SK-N-SH (cell line): ENCODE data around the gene RBM20. TPM values are rescaled to one million over a fixed set of nuclear protein-coding genes. Genes with fewer than 3 reads are reported as not detected.

Experiments
- CTCF ChIA-PET: fragments of 300-600, 350-600 bp; formaldehyde crosslinking; extraction: SDS; loops from one replicate; lab custom pipeline; 2021; lab: Yijun Ruan, JAX
- POLR2A ChIA-PET: fragments of 350-600 bp; sonication (Branson Sonifier 250); formaldehyde crosslinking; extraction: SDS; loops from one replicate; lab custom pipeline; 2020; ENCODE audit warnings: antibody characterized with exemption, inconsistent platforms; lab: Yijun Ruan, JAX
- DNase-seq: peaks from one replicate; pipeline ENCODE4 v3.0.0; 2012
- H2AFZ ChIP-seq: fragments of 200-600 bp; sonication (generic); 2 replicates; pipeline ENCODE4 v1.8.1; 2016; ENCODE audit warnings: antibody characterized with exemption, mild to moderate bottlenecking, low read depth
- H3F3A ChIP-seq: fragments of 200-600 bp; sonication (generic); replicated peaks from 2 replicates; pipeline ENCODE3; 2016; ENCODE audit warnings: antibody characterized with exemption, mild to moderate bottlenecking; ENCODE audit not compliant: insufficient read depth
- H3K27ac ChIP-seq, 2 experiments: fragments of 200-500 bp in 1 of 2; fragments of 200-600 bp in 1 of 2; sonication (Bioruptor generic) in 1 of 2; sonication (generic), shearing (Covaris generic) in 1 of 2; 2 replicates each; pipeline versions ENCODE4 v1.5.1 to v1.6.1; 2014 to 2016; ENCODE audit warnings: low read depth in 2 of 2, inconsistent platforms in 1 of 2, low read length in 1 of 2, mild to moderate bottlenecking in 1 of 2, mixed read lengths in 1 of 2
- H3K27me3 ChIP-seq: fragments of 200-600 bp; sonication (generic), shearing (Covaris generic); 2 replicates; pipeline ENCODE4 v1.6.1; 2016; ENCODE audit warnings: mixed run types; ENCODE audit not compliant: insufficient read depth
- H3K36me3 ChIP-seq, 2 experiments: fragments of 200-500 bp in 1 of 2; fragments of 200-600 bp in 1 of 2; sonication (Bioruptor generic) in 1 of 2; sonication (generic) in 1 of 2; replicated peaks in 1 of 2; 2 replicates each; pipeline versions ENCODE3 to v1.5.1; 2014 to 2016; ENCODE audit warnings: low read length in 1 of 2, mild to moderate bottlenecking in 1 of 2; ENCODE audit not compliant: insufficient read depth in 2 of 2, control insufficient read depth in 1 of 2
- H3K4me1 ChIP-seq, 2 experiments: fragments of 200-500 bp in 1 of 2; fragments of 200-600 bp in 1 of 2; sonication (Bioruptor generic) in 1 of 2; sonication (generic), shearing (Covaris generic) in 1 of 2; 2 replicates each; pipeline versions ENCODE4 v1.5.1 to v1.6.1; 2014 to 2016; ENCODE audit warnings: low read depth in 1 of 2, low read length in 1 of 2, mixed run types in 1 of 2; ENCODE audit not compliant: insufficient read depth in 2 of 2, control insufficient read depth in 1 of 2
- H3K4me2 ChIP-seq: fragments of 200-600 bp; sonication (generic), shearing (Covaris generic); 2 replicates; pipeline ENCODE4 v1.6.1; 2017; ENCODE audit warnings: mixed run types
- H3K4me3 ChIP-seq, 2 experiments: fragments of 200-500 bp in 1 of 2; fragments of 200-600 bp in 1 of 2; sonication (Bioruptor generic) in 1 of 2; sonication (generic), shearing (Covaris generic) in 1 of 2; 2 replicates each; pipeline versions ENCODE4 v1.5.1 to v1.8.1; 2014 to 2016; ENCODE audit warnings: low read depth in 2 of 2, inconsistent platforms in 1 of 2, low read length in 1 of 2, mild to moderate bottlenecking in 1 of 2, mixed read lengths in 1 of 2, moderate library complexity in 1 of 2
- H3K79me2 ChIP-seq: fragments of 200-600 bp; sonication (generic); 2 replicates; pipeline ENCODE4 v1.8.1; 2017; ENCODE audit warnings: mild to moderate bottlenecking; ENCODE audit not compliant: insufficient read depth
- H3K9ac ChIP-seq: fragments of 200-600 bp; sonication (generic); 2 replicates; pipeline ENCODE4 v1.6.1; 2017; ENCODE audit warnings: mixed run types
- H3K9me2 ChIP-seq: fragments of 200-600 bp; sonication (generic); 2 replicates; pipeline ENCODE4 v1.6.1; 2017; ENCODE audit warnings: mixed run types
- H3K9me3 ChIP-seq: fragments of 200-600 bp; sonication (generic); 2 replicates; pipeline ENCODE4 v1.6.1; 2017; ENCODE audit warnings: mixed run types, mild to moderate bottlenecking, moderate library complexity
- H4K20me1 ChIP-seq: fragments of 200-600 bp; sonication (generic); 2 replicates; pipeline ENCODE4 v1.6.1; 2017; ENCODE audit warnings: mild to moderate bottlenecking, mixed run types; ENCODE audit not compliant: insufficient read depth
- CHD2 ChIP-seq: fragments of 150-350 bp; IDR thresholded peaks from 2 replicates; pipeline ENCODE4 v1.6.1; 2018; ENCODE audit warnings: low read length; ENCODE audit not compliant: partially characterized antibody
- ELF1 ChIP-seq: IDR thresholded peaks from 2 replicates; pipeline ENCODE4 v1.4.0; 2012
- GABPA ChIP-seq: IDR thresholded peaks from 2 replicates; pipeline ENCODE4 v1.4.0; 2012; ENCODE audit warnings: low read depth, mild to moderate bottlenecking
- GATA2 ChIP-seq: sonication (generic); formaldehyde crosslinking; IDR thresholded peaks from 2 replicates; pipeline ENCODE4 v1.5.0; 2020; ENCODE audit warnings: mild to moderate bottlenecking, missing genetic modification reagents
- MEF2A ChIP-seq: IDR thresholded peaks from 2 replicates; pipeline ENCODE4 v1.4.0; 2012; ENCODE audit warnings: low read depth, borderline replicate concordance
- MXI1 ChIP-seq: IDR thresholded peaks from 2 replicates; pipeline ENCODE4 v1.6.1; 2012; ENCODE audit warnings: mild to moderate bottlenecking, low read depth, low read length, improper control_type of control experiment
- NRF1 ChIP-seq: IDR thresholded peaks from 2 replicates; pipeline ENCODE4 v1.6.1; 2012; ENCODE audit warnings: low read depth, mild to moderate bottlenecking, low read length
- POLR2AphosphoS5 ChIP-seq: IDR thresholded peaks from 2 replicates; pipeline ENCODE4 v1.6.1; 2012; ENCODE audit warnings: low read depth, low read length
- RAD21 ChIP-seq: IDR thresholded peaks from 2 replicates; pipeline ENCODE4 v1.6.1; 2012; ENCODE audit warnings: mild to moderate bottlenecking, low read length
- RFX5 ChIP-seq: IDR thresholded peaks from 2 replicates; pipeline ENCODE4 v1.6.1; 2012; ENCODE audit warnings: mild to moderate bottlenecking, improper control_type of control experiment, low read length
- TAF1 ChIP-seq: IDR thresholded peaks from 2 replicates; pipeline ENCODE4 v1.6.1; 2012; ENCODE audit warnings: low read depth, mild to moderate bottlenecking, low read length, moderate library complexity, borderline replicate concordance
- YY1 ChIP-seq: IDR thresholded peaks from 2 replicates; pipeline ENCODE4 v1.4.0; 2012; ENCODE audit warnings: low read depth, mild to moderate bottlenecking
- WGBS: methylation state at CpG from one replicate; pipeline ENCODE4 v1.1.6; 2017; ENCODE audit warnings: low lambda C conversion rate; 5-methylcytosine and 5-hydroxymethylcytosine counted together
- polyA plus RNA-seq, 3 experiments: library from polyadenylated mRNA; depleted of rRNA; stranded (reverse); fragments of >200 nt; gene quantifications; 2 replicates each; pipeline ENCODE4 v1.2.3, GENCODE V29; 2012
- TF ChIP-seq, protein P1 (sequence below): IDR thresholded peaks from 2 replicates; pipeline ENCODE4 v1.4.0; 2012; ENCODE audit warnings: low read depth, borderline replicate concordance
- TF ChIP-seq, protein P2 (sequence below): fragments of 200-600 bp; sonication (generic); IDR thresholded peaks from 2 replicates; pipeline ENCODE4 v1.6.1; 2017; ENCODE audit warnings: antibody characterized with exemption, mild to moderate bottlenecking, moderate library complexity

Gene RBM20
- polyA plus RNA-seq, 1 of the 3 experiments (the other 2 are of a cell fraction), result 0.64 TPM

DNA sequence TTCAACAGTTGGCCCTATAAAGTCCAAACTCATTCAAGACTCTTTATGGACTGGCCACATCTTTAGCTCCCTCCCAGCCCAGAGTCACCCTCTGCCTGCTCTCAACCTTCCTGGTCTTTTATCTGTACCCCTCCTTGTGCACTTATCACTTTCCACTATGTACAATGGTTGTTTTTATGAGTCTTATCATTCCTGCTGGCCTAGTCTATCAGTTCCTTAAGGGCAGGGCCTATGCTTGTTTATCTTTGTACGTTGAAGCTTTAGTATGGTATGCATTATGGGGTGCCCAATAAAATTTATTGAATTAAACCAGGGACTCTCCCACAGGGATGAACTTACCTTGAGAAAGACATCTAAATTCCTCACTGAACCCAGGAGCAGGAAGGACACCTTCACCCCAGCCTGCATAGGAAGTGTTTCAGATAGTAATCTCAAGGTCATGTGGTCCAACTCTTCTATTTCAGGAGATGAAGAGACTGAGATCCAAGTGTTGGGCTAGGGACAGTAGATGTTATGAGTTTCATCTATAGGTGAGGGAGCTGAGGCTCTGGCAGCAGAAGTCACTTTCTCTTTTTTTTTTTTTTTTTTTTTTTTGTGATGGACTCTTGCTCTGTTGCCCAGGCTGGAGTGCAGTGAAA, 214.3 kb downstream of the RBM20 start:
- no peaks in the 10 kb centered on the region for H3F3A ChIP-seq
- ChIA-PET POLR2A (interaction anchor here (1.1 to 3.1 kb wide), 4 partner anchors 12 to 23 kb away, joined by 3 to 12 read pairs (median 4); partner anchors contain the start of gene PDCD4), CTCF (interaction anchor here (0.8 to 1.4 kb wide), 8 partner anchors 10 to 250 kb away, joined by 3 to 5 read pairs (median 3); no protein-coding TSS in a partner anchor)

DNA sequence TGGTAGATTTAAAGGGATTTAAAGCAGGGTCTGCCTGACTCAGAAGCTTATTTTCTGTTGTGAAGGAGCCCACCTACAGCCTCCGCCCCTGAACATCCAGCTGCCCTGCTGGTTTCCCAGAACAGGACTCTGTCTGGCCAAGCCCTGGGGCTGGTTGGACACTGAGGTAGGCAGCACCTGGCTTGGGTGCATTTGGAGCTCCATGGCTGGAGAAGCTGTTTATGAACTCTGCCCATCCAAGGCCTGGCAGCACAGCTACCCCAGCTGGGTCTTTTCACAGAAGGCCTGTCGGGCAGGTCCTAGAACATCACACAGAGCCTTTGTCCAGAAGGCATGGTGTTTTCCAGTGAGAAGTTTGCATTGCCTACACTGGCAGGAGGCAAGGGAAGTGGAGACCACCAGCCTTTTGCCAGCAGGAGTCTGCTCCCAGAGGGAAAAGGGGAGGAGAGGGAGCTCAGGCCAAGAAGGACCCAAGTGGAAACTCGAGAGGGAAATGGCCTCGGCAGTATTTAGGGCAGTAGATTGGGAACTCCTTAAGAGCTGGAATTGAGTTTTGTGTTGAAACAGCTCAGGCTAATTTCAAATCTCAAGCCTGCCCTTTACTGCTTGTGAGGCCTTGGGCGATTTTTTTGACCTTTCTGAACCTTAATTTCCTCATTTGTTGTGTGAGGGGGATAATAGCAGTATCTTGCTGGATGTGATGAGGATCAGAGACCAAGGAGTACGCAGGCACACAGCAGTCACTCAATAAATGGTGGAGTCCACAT, 215.3 kb downstream of the RBM20 start:
- Histone ChIP-seq H2AFZ (no peak overlapping the region), H3K27me3 (no peaks in the 10 kb centered on the region), H3K9me3 (no peaks in the 10 kb centered on the region), H3K4me3 (no peak overlapping the region), H3K4me2 (no peak overlapping the region), H3K9me2 (no peaks in the 10 kb centered on the region), H3F3A (no peaks in the 10 kb centered on the region), H4K20me1 (no peaks in the 10 kb centered on the region), H3K9ac (no peak overlapping the region), H3K36me3 (no peaks in the 10 kb centered on the region), H3K79me2 (no peaks in the 10 kb centered on the region), H3K27ac (peak overlapping the region in 1 of 2 experiments; percentile 73; a peak in 2 of 4 replicates), H3K4me1 (peaks cover 0 to 36% of the 10 kb centered on the region in 2 experiments; a peak in 2 of 4 replicates)
- ChIA-PET CTCF (interaction anchor here (0.8 to 1.5 kb wide), 4 partner anchors 34 to 113 kb away, joined by 3 to 4 read pairs (median 4); no protein-coding TSS in a partner anchor), POLR2A (interaction anchor here (1.0 to 3.1 kb wide), 3 partner anchors 10 to 13 kb away, joined by 3 to 12 read pairs (median 4); partner anchors contain the start of gene PDCD4)
- TF ChIP-seq, protein P1, sequence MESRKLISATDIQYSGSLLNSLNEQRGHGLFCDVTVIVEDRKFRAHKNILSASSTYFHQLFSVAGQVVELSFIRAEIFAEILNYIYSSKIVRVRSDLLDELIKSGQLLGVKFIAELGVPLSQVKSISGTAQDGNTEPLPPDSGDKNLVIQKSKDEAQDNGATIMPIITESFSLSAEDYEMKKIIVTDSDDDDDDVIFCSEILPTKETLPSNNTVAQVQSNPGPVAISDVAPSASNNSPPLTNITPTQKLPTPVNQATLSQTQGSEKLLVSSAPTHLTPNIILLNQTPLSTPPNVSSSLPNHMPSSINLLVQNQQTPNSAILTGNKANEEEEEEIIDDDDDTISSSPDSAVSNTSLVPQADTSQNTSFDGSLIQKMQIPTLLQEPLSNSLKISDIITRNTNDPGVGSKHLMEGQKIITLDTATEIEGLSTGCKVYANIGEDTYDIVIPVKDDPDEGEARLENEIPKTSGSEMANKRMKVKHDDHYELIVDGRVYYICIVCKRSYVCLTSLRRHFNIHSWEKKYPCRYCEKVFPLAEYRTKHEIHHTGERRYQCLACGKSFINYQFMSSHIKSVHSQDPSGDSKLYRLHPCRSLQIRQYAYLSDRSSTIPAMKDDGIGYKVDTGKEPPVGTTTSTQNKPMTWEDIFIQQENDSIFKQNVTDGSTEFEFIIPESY, result no peak
- TF ChIP-seq NRF1 (no peak), TAF1 (no peak)
- 79% methylated on average over 5 of the region's 6 CpGs for WGBS
- no peak for DNase-seq

More for the DNA sequence above, 214.3 kb downstream of the RBM20 start:
- Histone ChIP-seq H2AFZ (no peak overlapping the region), H3K4me3 (no peak overlapping the region), H3K36me3 (no peaks in the 10 kb centered on the region), H3K9me2 (no peaks in the 10 kb centered on the region), H3K79me2 (no peaks in the 10 kb centered on the region), H3K27me3 (no peaks in the 10 kb centered on the region), H3K4me2 (no peak overlapping the region), H3K27ac (peak overlapping the region in 1 of 2 experiments; percentile 71; a peak in 1 of 4 replicates), H3K9ac (no peak overlapping the region), H4K20me1 (no peaks in the 10 kb centered on the region), H3K4me1 (peaks cover 0 to 36% of the 10 kb centered on the region in 2 experiments; a peak in 2 of 4 replicates), H3K9me3 (no peaks in the 10 kb centered on the region)
- DNase-seq, result no peak
- no peak for TF ChIP-seq NRF1
- TF ChIP-seq GABPA, result no peak
- TF ChIP-seq ELF1, result no peak
- no peak for TF ChIP-seq RFX5
- no peak for TF ChIP-seq MEF2A
- TF ChIP-seq POLR2AphosphoS5, result no peak
- TF ChIP-seq MXI1, result no peak
- TF ChIP-seq, protein P2, sequence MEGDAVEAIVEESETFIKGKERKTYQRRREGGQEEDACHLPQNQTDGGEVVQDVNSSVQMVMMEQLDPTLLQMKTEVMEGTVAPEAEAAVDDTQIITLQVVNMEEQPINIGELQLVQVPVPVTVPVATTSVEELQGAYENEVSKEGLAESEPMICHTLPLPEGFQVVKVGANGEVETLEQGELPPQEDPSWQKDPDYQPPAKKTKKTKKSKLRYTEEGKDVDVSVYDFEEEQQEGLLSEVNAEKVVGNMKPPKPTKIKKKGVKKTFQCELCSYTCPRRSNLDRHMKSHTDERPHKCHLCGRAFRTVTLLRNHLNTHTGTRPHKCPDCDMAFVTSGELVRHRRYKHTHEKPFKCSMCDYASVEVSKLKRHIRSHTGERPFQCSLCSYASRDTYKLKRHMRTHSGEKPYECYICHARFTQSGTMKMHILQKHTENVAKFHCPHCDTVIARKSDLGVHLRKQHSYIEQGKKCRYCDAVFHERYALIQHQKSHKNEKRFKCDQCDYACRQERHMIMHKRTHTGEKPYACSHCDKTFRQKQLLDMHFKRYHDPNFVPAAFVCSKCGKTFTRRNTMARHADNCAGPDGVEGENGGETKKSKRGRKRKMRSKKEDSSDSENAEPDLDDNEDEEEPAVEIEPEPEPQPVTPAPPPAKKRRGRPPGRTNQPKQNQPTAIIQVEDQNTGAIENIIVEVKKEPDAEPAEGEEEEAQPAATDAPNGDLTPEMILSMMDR, result no peak
- TF ChIP-seq YY1, result no peak
- no peak for TF ChIP-seq CHD2
- TF ChIP-seq RAD21, result no peak
- no peak for TF ChIP-seq GATA2 (CRISPR knock-in tag)
- 90% methylated on average over 1 of the region's 1 CpG for WGBS
